Activated CD8-positive, alpha-beta memory T cell treated with anti-CD3 and anti-CD28 coated beads, Interleukin-2, amount 10 ng/mL, durations not matched to agents 7 days and 5 days (primary cell): ENCODE measurements around the gene ABO. TPM values are rescaled to one million over a fixed set of nuclear protein-coding genes. Genes with fewer than 3 reads are reported as not detected.
"Not testable (repeated sequence)": the region's sequence is repeated elsewhere in the genome, so short reads cannot be mapped to it uniquely, and the experiment has no call there.

ENCODE experiments used
- ATAC-seq: fragments of 150-1000 bp; cut with Tn5 transposase; one replicate; pipeline ENCODE4 v1.10.0; 2021; ENCODE audit warnings: moderate library complexity
- CTCF ChIA-PET: fragments of 350-600 bp; sonication (Branson Sonifier 250); formaldehyde crosslinking; loops from one replicate; lab custom pipeline; 2021; ENCODE audit warnings: antibody characterized with exemption; lab: Charles Lee
- DNase-seq: peaks from one replicate; pipeline ENCODE4 v3.0.0-alpha.2; 2020
- H3K27ac Mint-ChIP-seq: one replicate; pipeline ENCODE4 v1.8.0; 2021; ENCODE audit warnings: mild to moderate bottlenecking, mixed read lengths
- H3K27me3 Mint-ChIP-seq: one replicate; pipeline ENCODE4 v1.8.0; 2021; ENCODE audit warnings: mixed read lengths
- H3K36me3 Mint-ChIP-seq: one replicate; pipeline ENCODE4 v1.8.0; 2021; ENCODE audit warnings: mild to moderate bottlenecking, mixed read lengths
- H3K4me1 Mint-ChIP-seq: one replicate; pipeline ENCODE4 v1.8.0; 2021; ENCODE audit warnings: mixed read lengths
- H3K4me3 Mint-ChIP-seq: one replicate; pipeline ENCODE4 v1.8.0; 2021; ENCODE audit warnings: mild to moderate bottlenecking, moderate library complexity, mixed read lengths
- H3K9me3 Mint-ChIP-seq: one replicate; pipeline ENCODE4 v1.8.0; 2022; ENCODE audit warnings: low read depth, mixed read lengths
- total RNA-seq, 2 experiments: library from RNA; stranded (reverse); gene quantifications; one replicate each; pipeline ENCODE4 v1.2.3, GENCODE V29; 2021

ABO gene
- total RNA-seq, 2 experiments from 2014 or later = not detected

DNA sequence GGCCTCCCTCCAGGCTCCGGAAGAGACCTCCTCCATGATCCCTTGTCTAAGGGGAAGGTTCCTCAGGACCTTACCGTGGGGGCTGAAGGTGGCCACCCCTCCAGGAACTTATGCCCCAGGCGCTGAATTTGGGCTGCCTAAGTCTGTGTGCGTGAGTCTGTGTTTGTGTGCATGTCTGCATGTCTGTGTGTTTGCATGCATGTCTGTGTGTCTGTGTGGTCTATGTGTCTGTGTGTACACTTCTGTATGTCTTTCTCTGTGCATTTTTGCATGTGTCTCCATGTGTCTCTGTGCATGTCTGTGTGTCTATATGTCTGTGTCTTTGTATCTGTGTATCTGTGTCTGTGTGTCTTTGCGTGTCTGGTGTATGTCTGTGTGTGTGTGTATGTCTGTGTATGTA lies 20.5 kb downstream of the ABO start:
- Mint-ChIP-seq H3K36me3 (no peaks in the 10 kb centered on the region), H3K4me3 (no peak overlapping the region), H3K27ac (no peak overlapping the region), H3K9me3 (no peaks in the 10 kb centered on the region), H3K27me3 (peaks cover 19% of the 10 kb centered on the region), H3K4me1 (no peaks in the 10 kb centered on the region)
- CTCF ChIA-PET = no interaction called here
- DNase-seq (no peak), ATAC-seq (no peak)

DNA sequence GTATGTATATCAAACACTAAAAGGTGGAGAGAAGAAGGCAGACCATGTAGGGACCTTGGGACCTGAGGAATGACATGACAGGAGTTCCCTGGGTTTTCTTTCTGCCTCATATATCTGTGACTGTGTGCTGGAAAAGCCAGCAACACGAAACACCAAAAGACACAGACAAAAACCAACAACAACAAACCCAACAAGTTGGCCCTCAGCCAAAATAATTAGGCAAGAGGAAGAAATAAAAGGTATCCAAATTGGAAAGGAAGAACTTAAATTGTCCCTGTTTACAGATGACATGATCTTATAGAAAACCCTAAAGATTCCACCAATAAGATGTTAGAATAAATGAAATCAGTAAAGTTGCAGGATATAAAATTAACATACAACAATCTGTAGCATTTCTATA lies 21.7 kb downstream of the ABO start:
- DNase-seq = no peak
- Mint-ChIP-seq H3K36me3 (no peaks in the 10 kb centered on the region), H3K4me1 (no peaks in the 10 kb centered on the region), H3K9me3 (no peaks in the 10 kb centered on the region), H3K27me3 (peaks cover 21% of the 10 kb centered on the region), H3K4me3 (no peak overlapping the region), H3K27ac (no peak overlapping the region)
- no peak for ATAC-seq
- CTCF ChIA-PET = interaction anchor here (1.5 kb wide), 1 partner anchor 13 kb away, joined by 3 read pairs; no protein-coding TSS in a partner anchor

DNA sequence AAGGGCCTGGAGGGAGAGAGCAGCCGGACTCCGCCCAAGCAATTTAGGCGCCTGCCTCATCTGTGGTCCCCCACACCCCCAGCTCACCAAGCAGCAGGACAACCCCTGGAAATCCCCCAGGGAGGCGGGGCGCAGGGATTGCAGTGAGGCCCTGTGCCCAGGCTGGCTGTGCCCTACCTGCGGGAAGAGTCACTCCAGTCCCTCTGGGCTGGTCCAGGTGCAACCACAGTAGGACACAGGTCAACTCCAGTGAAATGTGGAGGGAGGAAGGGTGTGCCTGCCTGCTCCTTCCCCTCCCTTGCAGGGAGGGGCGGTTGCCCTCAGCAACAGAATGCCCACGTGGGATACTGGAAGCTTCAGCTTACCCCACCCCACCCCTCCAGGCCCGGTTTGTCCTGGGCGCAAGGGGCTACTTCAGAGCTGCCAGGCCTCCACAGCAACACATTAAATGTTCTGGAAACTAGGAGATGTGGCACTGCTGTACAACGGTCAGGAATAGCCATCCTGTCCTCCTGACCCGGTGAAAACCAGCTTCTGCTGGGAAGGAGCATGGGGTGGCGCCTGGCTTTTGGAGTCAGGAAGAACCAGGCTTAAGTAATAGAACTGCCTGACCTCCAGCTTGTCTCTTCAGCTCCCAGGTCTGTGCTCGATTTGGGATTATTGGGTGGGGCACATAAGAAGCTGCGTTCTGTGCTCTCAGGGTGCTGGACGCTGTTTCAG lies 22.5 kb downstream of the ABO start:
- Mint-ChIP-seq H3K9me3 (no peaks in the 10 kb centered on the region), H3K4me3 (no peak overlapping the region), H3K27ac (no peak overlapping the region), H3K36me3 (no peaks in the 10 kb centered on the region), H3K4me1 (no peaks in the 10 kb centered on the region), H3K27me3 (peaks cover 21% of the 10 kb centered on the region)
- CTCF ChIA-PET = interaction anchor here (1.5 kb wide), 1 partner anchor 12 kb away, joined by 3 read pairs; no protein-coding TSS in a partner anchor
- no peak for DNase-seq
- ATAC-seq = no peak

DNA sequence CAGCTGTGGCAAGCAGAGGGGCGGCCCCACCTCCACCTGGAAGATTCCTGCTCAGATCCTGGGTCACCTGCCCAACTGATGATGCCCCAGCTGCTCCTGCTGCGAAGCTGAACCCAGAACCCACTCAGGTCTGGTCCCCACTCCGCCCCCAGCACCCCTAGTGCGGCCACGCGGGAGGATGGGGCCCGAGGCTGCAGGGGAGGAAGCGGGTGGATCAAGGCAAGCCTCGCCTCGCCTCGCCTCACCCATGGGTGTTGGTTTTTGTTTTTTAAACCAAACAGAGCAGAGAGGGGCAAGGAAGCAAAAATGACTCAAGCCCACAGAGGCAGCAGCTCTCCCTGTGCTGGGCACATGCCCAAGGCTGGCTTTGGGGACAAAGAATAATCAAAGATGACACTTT lies 23.2 kb downstream of the ABO start:
- peak; percentile 36 for ATAC-seq
- no peak for DNase-seq
- Mint-ChIP-seq H3K9me3 (no peaks in the 10 kb centered on the region), H3K4me3 (no peak overlapping the region), H3K4me1 (no peaks in the 10 kb centered on the region), H3K27ac (no peak overlapping the region), H3K27me3 (peaks cover 21% of the 10 kb centered on the region), H3K36me3 (no peaks in the 10 kb centered on the region)
- CTCF ChIA-PET = no interaction called here

DNA sequence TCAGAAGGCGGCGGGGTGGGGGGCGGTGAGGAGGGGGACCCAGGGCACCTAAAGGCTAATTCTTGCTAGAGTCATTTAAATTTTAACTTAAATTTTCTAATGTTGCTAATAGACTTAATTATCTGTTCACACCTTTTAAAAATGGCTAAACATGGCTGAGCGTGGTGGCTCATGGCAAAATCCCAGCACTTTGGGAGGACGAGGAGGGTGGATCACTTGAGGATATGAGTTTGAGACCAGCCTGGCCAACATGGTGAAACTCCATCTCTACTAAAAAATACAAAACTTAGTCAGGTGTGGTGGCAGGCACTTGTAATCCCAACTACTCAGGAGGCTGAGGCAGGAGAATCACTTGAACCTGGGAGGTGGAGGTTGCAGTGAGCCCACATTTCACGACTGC lies 23.8 kb downstream of the ABO start:
- H3K4me1 Mint-ChIP-seq, H3K9me3 Mint-ChIP-seq, ATAC-seq, H3K4me3 Mint-ChIP-seq, CTCF ChIA-PET, DNase-seq, H3K27ac Mint-ChIP-seq, H3K36me3 Mint-ChIP-seq: not testable (repeated sequence)
- peaks cover 22% of the 10 kb centered on the region for H3K27me3 Mint-ChIP-seq

DNA sequence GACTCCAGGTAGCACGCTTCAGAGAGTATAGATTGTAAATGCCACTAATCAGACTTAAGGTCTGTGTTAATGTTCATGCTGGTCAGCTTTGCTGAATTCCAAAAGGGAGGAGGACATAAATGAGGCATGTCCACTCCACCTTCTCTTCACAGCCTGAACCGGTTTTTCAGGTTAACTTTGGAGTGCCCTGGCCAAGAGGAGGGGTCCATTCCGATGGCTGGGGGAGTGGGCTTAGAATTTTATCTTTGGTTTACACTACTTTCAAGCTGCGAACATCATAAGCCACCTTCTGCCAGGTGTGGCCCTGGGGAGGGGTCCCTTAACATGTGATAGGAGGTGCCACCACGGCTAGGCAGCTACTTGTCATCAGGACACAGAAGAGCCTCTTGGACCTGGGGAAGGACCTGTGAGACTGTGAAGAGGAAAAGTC lies 24.2 kb downstream of the ABO start:
- no peak for DNase-seq
- H3K36me3 Mint-ChIP-seq = no peaks in the 10 kb centered on the region
- H3K9me3 Mint-ChIP-seq = no peaks in the 10 kb centered on the region
- H3K27ac Mint-ChIP-seq = no peak overlapping the region
- CTCF ChIA-PET = no interaction called here
- ATAC-seq = no peak
- no peaks in the 10 kb centered on the region for H3K4me1 Mint-ChIP-seq
- no peak overlapping the region for H3K4me3 Mint-ChIP-seq
- H3K27me3 Mint-ChIP-seq = peaks cover 27% of the 10 kb centered on the region

DNA sequence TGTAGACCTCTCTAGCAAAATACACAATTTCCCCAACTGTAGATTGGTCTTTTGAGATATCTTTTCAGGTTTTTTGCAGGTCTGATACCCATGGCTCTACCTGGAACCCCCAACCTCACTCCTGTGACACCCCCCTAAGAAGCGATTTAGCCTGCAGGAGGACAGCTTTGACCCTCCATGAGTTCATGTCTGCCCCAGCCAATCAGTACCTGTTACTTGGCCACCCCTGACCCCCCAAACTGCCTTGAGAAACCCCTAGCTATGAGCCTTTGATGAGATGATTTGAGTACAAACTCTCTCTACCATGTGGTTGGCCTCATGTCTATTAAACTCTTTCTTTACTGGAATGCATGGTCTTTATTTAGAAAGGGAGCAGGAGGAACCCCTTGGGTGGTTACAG lies 25.7 kb downstream of the ABO start:
- no peak for DNase-seq
- H3K4me3 Mint-ChIP-seq = no peak overlapping the region
- no peak overlapping the region for H3K27ac Mint-ChIP-seq
- H3K36me3 Mint-ChIP-seq = no peaks in the 10 kb centered on the region
- no peaks in the 10 kb centered on the region for H3K4me1 Mint-ChIP-seq
- ATAC-seq = no peak
- H3K27me3 Mint-ChIP-seq = peaks cover 32% of the 10 kb centered on the region
- CTCF ChIA-PET = interaction anchor here (0.6 to 1.4 kb wide), 2 partner anchors 10 to 19 kb away, joined by 3 to 7 read pairs; no protein-coding TSS in a partner anchor
- H3K9me3 Mint-ChIP-seq = no peaks in the 10 kb centered on the region

DNA sequence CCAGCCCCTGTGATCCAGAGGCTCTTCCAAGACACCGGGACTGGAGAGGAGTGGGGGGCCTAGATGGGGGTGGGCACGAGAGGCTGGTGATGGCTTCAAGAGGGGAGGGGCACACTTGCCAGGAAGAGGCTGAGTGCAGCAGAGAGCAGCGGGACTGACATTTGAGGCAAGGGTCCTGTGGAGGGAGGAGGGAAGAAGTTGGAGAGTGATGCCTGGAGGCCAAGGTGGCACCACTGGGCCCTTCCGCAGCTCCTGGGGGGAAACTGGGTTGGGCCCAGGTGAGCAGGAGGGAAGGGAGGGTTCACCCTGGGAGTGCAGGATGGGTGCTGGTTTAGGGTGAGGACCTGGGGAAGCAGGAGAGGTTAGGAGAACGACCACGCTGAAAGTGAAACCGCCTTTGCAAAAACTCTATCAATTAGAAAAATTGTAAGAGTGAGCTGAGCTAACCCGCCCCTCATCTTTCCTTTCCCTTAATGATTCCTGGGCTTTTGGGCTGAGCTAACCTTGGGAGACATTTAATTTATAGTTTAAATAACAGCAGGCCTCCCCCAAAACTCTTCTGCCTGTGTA lies 26.2 kb downstream of the ABO start:
- Mint-ChIP-seq H3K36me3 (no peaks in the 10 kb centered on the region), H3K4me3 (no peak overlapping the region)
- CTCF ChIA-PET = interaction anchor here (0.6 to 1.4 kb wide), 3 partner anchors 9 to 36 kb away, joined by 3 to 7 read pairs (median 3); no protein-coding TSS in a partner anchor

DNA sequence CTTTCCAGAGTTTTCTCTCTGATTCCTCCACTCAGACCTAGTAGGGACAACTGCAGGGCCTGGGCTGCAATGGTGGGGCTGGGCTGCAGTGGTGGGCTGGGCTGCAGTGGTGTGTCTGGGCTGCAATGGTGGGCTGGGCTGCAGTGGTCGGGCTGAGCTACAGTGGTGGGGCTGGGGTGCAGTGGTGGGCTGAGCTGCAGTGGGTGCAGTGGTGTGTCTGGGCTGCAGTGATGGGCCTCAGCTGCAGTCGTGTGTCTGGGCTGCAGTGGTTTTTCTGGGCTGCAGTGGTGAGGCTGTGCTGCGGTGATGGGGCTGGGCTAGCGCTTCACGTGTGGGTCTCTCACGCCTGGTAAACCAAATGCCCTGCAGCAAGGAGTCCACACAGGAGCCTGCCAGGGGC lies 27.4 kb downstream of the ABO start:
- H3K27ac Mint-ChIP-seq = no peak overlapping the region
- DNase-seq (no peak), ATAC-seq (no peak)
- H3K9me3 Mint-ChIP-seq = no peaks in the 10 kb centered on the region
- CTCF ChIA-PET = no interaction called here
- H3K4me3 Mint-ChIP-seq = no peak overlapping the region
- peaks cover 34% of the 10 kb centered on the region for H3K27me3 Mint-ChIP-seq
- H3K4me1 Mint-ChIP-seq = no peaks in the 10 kb centered on the region
- H3K36me3 Mint-ChIP-seq = no peaks in the 10 kb centered on the region

More for the DNA sequence above, 26.2 kb downstream of the ABO start:
- Mint-ChIP-seq H3K9me3 (no peaks in the 10 kb centered on the region), H3K27me3 (peaks cover 36% of the 10 kb centered on the region), H3K27ac (no peak overlapping the region), H3K4me1 (no peaks in the 10 kb centered on the region)
- ATAC-seq (no peak), DNase-seq (no peak)

DNA sequence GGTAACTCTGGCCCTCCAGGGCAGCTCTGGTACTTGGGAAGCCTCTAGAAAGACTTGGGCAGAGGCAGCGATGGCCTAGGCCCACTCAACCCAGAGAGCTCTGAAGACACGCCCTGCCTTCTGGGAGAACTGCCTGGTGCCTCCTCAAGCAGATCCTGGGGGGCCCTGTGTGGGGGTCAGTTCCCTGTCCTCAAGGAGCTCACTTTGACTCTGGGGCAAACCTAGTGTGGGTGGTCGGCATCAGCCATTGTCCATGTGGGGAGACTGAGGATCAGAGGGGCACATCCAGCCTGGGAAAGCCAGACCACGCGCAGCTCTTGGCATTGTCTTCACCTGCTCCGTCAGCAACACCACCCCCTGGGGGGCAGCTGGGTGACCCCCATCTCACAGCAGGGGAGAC lies 28.0 kb downstream of the ABO start:
- H3K4me3 Mint-ChIP-seq = no peak overlapping the region
- no peak for ATAC-seq
- no peaks in the 10 kb centered on the region for H3K4me1 Mint-ChIP-seq
- CTCF ChIA-PET = interaction anchor here (0.8 to 1.0 kb wide), 2 partner anchors 9 to 41 kb away, joined by 3 read pairs; no protein-coding TSS in a partner anchor
- no peaks in the 10 kb centered on the region for H3K36me3 Mint-ChIP-seq
- no peak for DNase-seq
- H3K27ac Mint-ChIP-seq = no peak overlapping the region
- no peaks in the 10 kb centered on the region for H3K9me3 Mint-ChIP-seq
- peaks cover 38% of the 10 kb centered on the region for H3K27me3 Mint-ChIP-seq

DNA sequence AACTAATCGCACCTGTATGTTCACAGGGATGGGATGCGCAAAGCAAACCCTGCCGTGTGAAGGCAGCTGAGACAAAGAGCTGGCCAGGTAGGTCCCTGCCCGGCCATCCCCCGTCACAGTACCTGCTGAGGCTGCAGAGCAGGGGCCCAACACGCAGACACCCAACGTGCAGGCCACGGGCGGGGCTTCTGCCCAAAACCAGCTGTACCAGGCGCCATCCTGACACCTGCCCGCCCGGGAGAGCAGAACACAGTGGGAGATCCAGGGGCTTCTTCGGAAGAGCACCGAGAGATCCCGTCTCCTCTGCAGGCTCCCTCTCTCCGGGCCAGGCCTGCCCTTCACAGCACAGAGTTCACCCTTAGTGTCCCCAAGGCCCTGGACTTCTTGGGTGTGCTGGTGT lies 28.4 kb downstream of the ABO start:
- ATAC-seq (no peak), DNase-seq (no peak)
- Mint-ChIP-seq H3K9me3 (no peaks in the 10 kb centered on the region), H3K36me3 (no peaks in the 10 kb centered on the region), H3K4me3 (no peak overlapping the region), H3K27me3 (peaks cover 39% of the 10 kb centered on the region), H3K27ac (no peak overlapping the region), H3K4me1 (no peaks in the 10 kb centered on the region)
- CTCF ChIA-PET = interaction anchor here (0.8 to 1.0 kb wide), 2 partner anchors 9 to 41 kb away, joined by 3 read pairs; no protein-coding TSS in a partner anchor

DNA sequence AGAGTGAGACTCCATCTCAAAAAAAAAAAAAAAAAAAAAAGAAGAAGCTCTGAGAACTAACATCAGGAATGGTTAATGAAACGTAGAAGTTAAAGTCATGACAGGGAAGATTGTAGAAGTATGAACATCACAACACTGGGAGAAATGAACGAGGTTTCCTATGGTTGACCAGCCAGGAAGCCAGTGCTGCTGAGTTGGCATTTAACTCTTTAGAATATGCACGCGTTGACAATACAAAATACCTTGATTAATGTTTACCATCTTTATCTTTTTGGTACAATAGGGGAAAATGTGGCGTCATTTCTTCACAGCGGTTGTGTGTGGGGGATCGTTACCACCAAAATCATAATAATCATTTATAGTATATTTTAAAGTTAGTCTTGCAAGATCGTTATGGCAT lies 32.0 kb downstream of the ABO start:
- ATAC-seq (no peak), DNase-seq (no peak)
- H3K27me3 Mint-ChIP-seq = peaks cover 35% of the 10 kb centered on the region
- no peaks in the 10 kb centered on the region for H3K36me3 Mint-ChIP-seq
- CTCF ChIA-PET = no interaction called here
- peaks cover 6% of the 10 kb centered on the region for H3K4me1 Mint-ChIP-seq
- H3K27ac Mint-ChIP-seq = no peak overlapping the region
- no peak overlapping the region for H3K4me3 Mint-ChIP-seq
- no peaks in the 10 kb centered on the region for H3K9me3 Mint-ChIP-seq

DNA sequence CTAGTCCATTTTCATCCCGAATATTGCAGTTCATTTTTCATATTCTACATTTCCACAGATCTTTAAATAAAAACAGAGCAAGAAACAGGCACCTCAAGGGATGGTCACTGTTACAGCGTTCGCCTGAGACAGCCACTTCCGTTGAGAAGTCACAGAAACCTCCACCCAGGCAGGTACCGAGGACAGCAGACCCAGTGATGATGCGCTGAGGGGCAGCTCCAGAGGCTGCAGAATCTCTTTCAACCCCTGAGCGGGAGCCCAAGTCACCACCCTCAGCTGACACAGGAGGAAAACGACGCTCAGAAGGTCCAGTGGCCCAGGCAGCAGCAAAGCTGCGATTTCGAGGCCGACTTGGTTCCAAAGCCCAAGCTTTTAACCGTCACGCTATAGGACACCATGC lies 32.8 kb downstream of the ABO start:
- no peaks in the 10 kb centered on the region for H3K36me3 Mint-ChIP-seq

More for the DNA sequence above, 32.8 kb downstream of the ABO start:
- no peak for ATAC-seq
- Mint-ChIP-seq H3K4me1 (peaks cover 6% of the 10 kb centered on the region), H3K27me3 (peaks cover 42% of the 10 kb centered on the region), H3K4me3 (no peak overlapping the region), H3K9me3 (no peaks in the 10 kb centered on the region), H3K27ac (no peak overlapping the region)
- DNase-seq = no peak
- CTCF ChIA-PET = no interaction called here
